A204.1 (cell line): ENCODE measurements around the gene SPINK9.

Source experiments
- FAIRE-seq: peaks from 2 replicates; lab custom pipeline; 2012; peaks lifted over from hg19 to GRCh38; lab: Jason Lieb, UNC

SPINK9 gene

DNA sequence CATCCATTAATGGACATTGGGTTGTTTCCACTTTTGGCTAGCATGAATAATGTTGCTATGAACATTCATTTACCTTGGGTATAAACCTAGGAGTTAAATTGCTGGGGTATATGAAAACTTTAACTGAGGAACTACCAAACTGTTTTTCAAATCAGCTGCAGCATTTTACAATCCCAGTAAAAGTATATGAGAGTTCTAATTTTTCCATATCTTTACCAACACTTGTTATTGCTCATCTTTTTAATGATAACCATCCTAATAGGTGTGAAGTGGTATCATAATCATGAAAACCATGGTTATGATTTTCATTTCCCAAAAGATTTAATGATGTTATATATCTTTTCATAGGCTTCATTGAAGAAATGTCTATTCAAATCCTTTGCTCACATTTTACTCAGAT, 32.9 kb downstream of the SPINK9 start:
- FAIRE-seq, result no peak

- FAIRE-seq, result no peak
Measured at GRCh38 chr5:148372166-148372725, 36.9 kb downstream of the SPINK9 start.

- FAIRE-seq, result no peak
Measured at GRCh38 chr5:148372893-148373292, 37.5 kb downstream of the SPINK9 start.

GRCh38 chr5:148374690-148375360, 39.5 kb downstream of the SPINK9 start:
- peak; percentile 6 for FAIRE-seq

DNA sequence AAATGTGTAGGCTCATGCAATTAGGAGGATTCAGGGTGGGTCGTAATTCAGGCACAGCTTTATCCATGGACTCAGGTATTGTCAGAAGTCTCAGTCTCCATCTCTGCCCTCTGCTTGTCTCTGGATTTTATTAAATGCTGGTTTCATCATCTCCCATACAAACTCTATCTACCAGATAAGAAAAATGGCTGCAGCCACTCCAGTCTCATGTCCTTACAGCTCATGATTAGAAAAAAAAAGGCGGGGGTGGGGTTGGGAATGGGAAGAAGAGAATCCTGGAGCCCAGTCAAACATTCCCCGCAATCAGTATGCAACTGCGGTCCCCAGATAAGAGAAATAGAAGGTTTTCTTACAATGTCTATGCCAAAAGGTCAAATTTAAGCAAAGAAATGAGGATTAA, 40.8 kb downstream of the SPINK9 start:
- FAIRE-seq, result no peak

GRCh38 chr5:148378670-148379069, 43.3 kb downstream of the SPINK9 start:
- FAIRE-seq, result no peak

- FAIRE-seq, result no peak
Measured at GRCh38 chr5:148379340-148379739, 44.0 kb downstream of the SPINK9 start.

DNA sequence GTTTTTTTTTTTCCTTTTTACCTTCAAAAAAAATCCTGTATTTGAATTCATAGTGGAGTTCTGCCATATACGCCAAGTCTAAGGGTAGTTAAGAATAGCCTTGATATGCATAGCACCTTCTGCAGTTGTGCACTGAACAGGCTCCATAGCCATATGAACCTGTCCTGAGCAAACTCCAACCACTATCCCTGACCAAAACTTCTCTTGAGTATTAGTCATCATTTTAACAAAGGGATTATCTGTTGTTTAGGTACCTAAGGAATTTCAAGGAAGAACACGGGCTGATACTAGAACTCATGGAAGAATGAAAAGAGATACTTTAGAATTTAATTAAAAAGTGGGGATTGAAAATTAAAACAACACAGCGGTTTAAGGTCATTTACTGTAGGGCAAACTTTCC, 46.5 kb downstream of the SPINK9 start:
- FAIRE-seq, result no peak

- no peak for FAIRE-seq
Measured at GRCh38 chr5:148382961-148383360, 47.6 kb downstream of the SPINK9 start.

DNA sequence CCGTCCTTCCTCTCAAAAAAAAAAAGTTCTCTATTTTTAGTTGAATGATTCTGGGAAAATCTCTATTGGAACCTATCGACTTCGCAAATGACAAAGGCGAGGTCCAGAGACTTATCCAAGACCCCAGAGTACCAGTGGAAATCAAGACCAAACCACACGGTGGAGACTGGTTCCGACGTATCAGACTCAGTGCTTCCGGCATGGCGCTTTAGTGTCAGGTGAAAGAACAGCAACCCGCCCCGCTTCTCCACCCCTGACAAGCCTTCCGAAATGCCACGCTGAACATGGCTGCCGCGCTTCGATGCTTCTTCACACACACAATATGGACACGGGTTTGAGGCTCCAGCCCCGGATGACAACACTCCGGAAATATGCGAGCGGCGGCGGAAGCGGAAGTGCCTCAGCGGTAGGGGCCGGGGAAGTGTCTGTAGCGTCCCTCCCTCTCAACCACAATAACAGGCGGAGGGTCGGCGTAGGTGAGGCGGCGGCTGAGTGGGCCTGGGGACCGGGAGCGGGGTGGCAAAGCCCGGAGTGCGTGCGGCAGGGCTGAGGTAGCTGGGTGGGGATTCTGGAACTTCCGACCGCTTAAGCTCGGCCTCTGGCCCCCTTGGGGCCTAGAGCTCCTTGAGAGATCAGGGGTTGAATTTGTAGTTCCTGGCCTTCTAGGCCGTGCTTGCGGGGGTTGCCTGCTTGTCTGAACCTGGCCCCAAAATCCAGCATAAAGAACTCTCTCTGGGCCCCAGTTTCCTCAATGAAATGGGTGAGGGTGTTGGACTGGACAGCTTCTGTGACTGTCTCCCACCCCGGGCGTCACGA, 48.4 kb downstream of the SPINK9 start, which contains the start of gene FBXO38:
TSS of gene FBXO38 (plus strand) at position 395 of the 816 bp plus-strand sequence. CDS start 10,819 bp downstream, outside the sequence.
- FAIRE-seq, result peak; percentile 89

GRCh38 chr5:148384380-148384737, 49.0 kb downstream of the SPINK9 start:
- FAIRE-seq, result no peak

GRCh38 chr5:148385094-148385493, 49.7 kb downstream of the SPINK9 start:
- FAIRE-seq, result no peak

GRCh38 chr5:148386041-148386440, 50.7 kb downstream of the SPINK9 start:
- no peak for FAIRE-seq

GRCh38 chr5:148387325-148387724, 52.0 kb downstream of the SPINK9 start:
- FAIRE-seq, result no peak

DNA sequence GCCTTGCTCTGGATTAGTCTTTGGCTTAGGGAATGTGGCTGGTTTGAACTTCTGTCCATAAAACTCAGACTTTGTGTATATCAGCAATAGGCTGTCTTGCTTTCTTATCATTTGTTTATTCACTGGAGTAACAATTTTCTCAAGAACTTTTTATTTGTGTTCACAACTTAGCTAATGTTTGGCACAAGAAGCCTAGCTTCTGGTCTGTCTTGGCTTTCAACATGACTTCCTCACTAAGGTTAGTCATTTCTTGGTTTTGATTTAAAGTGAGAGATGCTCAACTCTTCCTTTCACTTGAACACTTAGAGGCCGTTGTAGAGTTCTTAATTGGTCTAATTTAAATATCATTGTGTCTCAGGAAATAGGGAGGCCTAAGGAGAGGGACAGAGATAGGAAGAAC, 53.3 kb downstream of the SPINK9 start:
- no peak for FAIRE-seq
